NCI-H1048 (cell line): ENCODE data around the gene ZFP37.
"Not testable (repeated sequence)": the region's sequence is repeated elsewhere in the genome, so short reads cannot be mapped to it uniquely, and the experiment has no call there.

Experiments
- DNase-seq: peaks from one replicate; lab custom pipeline; 2025; lab: John Stamatoyannopoulos, UW

Gene ZFP37

DNA sequence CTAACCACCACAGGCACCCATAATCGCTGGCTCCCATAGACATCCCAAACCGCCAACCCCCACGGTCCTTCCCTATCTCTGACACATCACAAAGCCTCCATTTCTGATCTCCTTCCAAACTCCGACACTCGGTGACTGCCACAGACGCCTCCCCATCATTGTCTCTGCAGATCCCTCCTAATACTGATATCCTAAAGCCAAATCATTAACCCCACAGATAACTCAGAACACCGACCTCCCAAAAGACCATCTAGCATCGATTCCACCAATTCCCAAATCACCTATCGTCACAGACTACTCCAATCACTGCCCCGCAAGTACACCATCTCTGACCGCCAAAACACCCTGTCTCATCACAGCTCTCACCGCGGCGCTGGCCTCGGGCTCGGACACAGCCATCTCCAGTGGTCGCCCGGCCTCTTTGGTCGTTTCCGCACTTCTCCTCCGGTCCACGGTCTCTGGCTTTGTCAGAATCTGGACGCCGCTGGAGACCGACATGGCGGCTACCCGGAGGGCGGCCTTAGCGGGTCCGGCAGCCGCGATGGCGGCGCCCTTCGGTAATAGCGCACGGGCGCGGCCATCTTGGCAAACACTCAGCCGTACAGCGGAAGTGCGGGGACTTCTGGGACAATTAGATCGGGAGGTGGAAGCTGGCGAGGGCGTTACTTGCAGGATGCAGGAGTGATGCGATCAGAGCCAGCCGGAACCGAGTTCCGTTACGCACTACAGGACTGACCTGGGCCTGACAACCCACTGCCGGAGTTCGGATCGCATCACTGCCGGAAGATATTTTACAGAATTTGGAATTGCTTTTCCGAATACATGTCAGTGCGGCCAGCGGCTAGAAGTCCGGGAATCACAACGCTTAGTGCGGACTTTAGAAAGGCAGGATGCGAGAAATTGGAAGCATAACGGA lies at the start of gene ZFP37:
Gene ZFP37, minus strand, starts transcription at position 534 of the 916 bp plus-strand sequence. Its CDS starts 36 bp downstream, at position 498.
- DNase-seq = no peak

GRCh38 chr9:113105345-113105744 lies 48.8 kb upstream of the ZFP37 start:
- not testable (repeated sequence) for DNase-seq

- no peak for DNase-seq
Observed at GRCh38 chr9:113095561-113095960, 39.0 kb upstream of the ZFP37 start.

GRCh38 chr9:113089924-113090323 lies 33.4 kb upstream of the ZFP37 start:
- DNase-seq = not testable (repeated sequence)

- not testable (repeated sequence) for DNase-seq
Observed at GRCh38 chr9:113089143-113089505, 32.6 kb upstream of the ZFP37 start.

GRCh38 chr9:113088456-113089142 lies 32.1 kb upstream of the ZFP37 start:
- DNase-seq = not testable (repeated sequence)

GRCh38 chr9:113062932-113063310 lies 6.4 kb upstream of the ZFP37 start:
- not testable (repeated sequence) for DNase-seq

DNA sequence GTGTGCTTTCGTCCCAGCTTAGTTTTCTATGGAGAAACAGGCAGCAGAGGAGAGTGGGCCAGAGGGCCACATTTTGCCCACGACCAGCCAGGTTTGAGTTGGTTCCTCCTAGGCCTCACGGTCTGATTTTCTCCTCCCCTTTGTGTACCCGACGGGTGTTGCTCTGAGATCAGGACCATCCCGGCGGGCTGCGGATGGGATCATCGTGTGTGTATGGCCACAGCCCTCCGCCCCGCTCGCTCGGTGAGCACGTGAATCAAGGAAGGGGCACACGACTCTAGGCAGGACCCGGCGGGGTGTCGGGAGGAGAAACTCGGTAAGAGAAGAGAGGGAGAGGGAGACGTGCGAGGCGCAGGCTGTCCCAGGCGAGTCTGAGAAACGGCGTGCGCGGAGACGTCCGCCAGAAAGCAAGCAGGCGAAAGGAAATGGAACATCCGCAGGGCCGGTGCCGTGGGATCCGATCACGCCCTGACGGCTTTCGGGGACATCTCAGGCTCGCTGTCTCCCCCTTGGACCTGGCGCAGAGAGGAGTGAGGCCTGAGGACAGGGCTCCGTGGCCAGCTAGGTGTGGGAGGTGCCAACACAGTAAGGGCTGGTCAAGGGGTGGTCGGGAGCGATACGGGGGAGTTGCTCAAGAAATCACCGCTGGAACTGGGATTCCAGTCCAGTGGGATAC lies 5.9 kb upstream of the ZFP37 start:
- DNase-seq = not testable (repeated sequence)

- DNase-seq = not testable (repeated sequence)
Observed at GRCh38 chr9:113061072-113061850, 4.7 kb upstream of the ZFP37 start.

DNA sequence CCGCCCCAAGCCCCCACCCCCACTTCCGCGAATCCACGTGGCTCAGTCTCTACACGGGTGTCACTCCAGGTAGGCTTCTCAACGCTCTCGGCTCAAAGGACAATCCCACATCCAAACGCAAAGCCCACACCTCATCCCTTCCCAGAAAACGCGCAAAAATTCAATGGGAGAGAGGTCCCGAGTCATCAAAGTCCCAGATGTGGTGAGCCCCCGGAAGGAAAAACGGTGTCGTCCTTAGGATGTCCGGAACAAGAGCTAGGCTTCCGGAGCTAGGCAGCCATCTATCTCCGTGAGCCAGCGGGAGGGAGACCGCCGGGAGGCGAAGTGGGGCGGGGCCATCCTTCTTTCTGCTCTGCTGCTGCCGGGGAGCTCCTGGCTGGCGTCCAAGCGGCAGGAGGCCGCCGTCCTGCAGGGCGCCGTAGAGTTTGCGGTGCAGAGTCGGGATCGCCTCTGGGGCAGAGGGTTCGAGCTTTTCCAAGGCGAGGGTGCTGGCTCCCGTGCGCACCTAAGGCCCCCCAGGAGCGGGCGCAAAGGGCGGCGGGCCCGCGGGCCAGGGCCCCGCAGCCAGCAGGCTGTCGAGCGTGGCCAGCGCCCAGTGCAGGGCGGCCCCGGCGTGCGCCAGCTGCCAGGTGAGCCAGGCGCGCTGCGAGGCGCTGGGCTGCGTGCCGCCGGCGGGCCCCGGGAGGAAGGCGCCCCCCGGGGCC lies 3.2 kb upstream of the ZFP37 start:
- DNase-seq = not testable (repeated sequence)

DNA sequence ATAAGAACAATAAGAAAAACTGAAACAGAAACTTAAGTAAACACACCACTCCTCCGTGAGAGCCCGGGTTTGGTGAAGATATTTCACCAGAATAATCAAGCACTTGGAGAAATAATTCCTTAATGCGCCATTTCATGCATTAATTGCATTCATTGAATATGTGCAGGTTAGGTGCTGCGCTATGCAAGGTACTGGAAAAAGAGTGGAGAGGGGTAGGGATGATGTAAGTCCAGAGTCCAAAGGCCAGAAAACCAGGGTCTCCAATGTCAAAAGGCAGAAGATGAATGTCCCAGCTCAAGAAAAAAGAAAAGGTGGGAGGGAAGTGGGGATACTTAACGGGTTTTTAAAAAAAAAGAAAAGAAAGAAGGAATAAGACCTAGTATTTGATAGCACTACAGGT lies 669 bp upstream of the ZFP37 start:
- DNase-seq = no peak

DNA sequence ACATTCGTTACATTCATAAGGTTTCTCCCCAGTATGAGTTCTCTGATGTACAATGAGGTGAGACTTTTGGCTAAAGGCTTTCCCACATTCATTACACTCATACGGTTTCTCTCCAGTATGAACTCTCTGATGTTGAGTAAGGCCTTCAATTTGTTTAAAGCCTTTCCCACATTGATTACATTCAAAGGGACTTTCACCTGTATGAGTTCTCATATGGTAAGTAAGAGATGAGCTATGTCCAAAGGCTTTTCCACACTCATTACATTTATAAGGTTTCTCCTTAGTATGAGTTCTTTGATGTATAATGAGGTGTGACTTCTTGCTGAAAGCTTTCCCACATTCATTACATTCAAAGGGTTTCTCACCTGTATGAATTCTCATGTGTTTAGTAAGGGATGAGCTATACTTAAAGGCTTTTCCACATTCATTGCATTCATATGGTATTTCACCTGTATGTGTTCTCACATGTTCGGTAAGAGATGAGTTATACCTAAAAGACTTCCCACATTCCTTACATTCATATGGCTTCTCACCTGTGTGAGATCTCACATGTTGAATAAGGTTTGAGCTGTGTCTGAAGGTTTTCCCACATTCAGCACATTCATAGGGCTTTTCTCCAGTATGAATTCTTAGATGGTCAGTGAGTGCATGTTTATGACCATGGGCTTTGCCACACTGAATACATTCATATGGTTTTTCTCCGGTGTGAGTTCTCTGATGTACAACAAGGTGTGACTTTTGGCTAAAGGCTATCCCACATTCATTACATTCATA lies 13.5 kb downstream of the ZFP37 start:
- DNase-seq = no peak

GRCh38 chr9:113026200-113026599 lies 30.3 kb downstream of the ZFP37 start:
- no peak for DNase-seq

DNA sequence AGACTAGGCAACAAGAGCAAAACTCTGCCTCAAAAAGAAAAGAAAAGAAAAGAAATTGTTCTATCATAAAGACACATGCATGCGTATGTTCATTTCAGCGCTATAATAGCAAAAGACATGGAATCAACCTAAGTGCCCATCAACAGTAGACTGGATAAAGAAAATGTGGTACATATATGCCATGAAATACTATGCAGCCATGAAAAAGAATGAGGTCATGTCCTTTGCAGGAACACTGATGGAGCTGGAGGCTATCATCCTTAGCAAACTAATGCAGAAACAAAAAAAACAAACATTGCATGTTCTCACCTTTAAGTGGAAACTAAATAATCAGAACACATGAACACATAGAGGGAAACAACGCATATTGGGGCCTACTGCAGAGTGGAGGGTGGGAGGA lies 38.3 kb downstream of the ZFP37 start:
- DNase-seq = no peak

- no peak for DNase-seq
Observed at GRCh38 chr9:113012492-113012891, 44.0 kb downstream of the ZFP37 start.

- no peak for DNase-seq
Observed at GRCh38 chr9:113011911-113012381, 44.6 kb downstream of the ZFP37 start, which contains the start of gene ZNF883. ZNF883 (minus strand) TSS chr9:113012192.

DNA sequence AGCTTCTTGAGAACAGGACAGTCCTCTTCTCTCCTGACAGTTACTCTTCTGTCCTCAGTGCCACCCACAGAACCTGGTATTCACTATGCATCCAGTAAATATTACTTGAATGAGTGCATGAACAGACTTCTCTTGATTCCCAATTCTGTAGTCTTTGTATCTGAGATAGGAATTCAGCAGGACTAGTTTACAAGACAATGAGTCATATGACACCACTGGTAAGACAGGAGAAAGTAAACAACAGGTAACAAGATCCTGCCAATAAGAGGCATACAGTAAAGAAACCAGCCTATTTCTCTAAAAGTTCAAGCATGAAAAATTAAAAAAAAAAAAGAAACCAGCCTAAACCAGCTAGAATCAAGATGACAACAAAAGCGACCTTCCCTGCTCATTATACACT lies 50.7 kb downstream of the ZFP37 start:
- no peak for DNase-seq

DNA sequence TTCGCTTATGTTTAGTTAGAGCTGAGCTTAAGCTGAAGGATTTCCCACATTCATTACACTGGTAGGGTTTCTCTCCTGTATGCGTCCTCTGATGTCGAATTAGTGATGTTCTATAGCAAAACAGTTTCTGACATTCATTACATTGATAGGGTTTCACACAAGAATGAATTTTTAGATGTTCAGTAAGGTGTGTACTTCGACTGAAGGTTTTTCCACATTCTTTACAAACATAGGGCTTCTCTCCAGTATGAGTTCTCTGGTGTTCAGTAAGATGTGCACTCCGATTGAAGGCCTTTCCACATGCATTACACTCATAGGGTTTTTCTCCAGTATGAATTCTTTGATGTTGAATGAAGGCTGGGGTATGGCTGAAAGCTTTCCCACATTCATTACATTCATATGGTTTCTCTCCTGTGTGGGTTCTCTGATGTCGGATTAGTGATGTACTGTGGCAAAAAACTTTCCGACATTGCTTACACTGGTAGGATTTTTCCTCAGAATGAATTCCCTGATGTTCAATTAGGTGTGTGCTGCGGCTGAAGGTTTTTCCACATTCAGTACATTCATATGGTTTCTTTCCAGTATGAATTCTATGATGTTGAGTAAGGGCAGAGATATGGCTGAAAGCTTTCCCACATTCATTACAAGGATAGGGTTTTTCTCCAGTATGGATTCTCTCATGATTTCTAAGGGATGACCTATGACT lies 59.1 kb downstream of the ZFP37 start:
- no peak for DNase-seq
